GM12878 (cell line): ENCODE measurements around the gene FAM228B. TPM values are rescaled to one million over a fixed set of nuclear protein-coding genes. Genes with fewer than 3 reads are reported as not detected.

Experiments
- ATAC-seq: fragments of 200-7000 bp; cut with Tn5 transposase; 3 replicates; pipeline ENCODE4 v1.9.1; 2020; ENCODE audit warnings: mild to moderate bottlenecking, moderate library complexity
- BruUV-seq: library from RNA; stranded (reverse); fragments of 400-500 nt; replicated peaks from 2 replicates; lab custom pipeline; 2021; lab: Mats Ljungman, UMichigan
- CTCF ChIA-PET: fragments of 300-600 bp; sonication (Branson Sonifier 250); formaldehyde crosslinking; extraction: SDS; loops from one replicate; lab custom pipeline; 2021; ENCODE audit warnings: inconsistent platforms; lab: Yijun Ruan, JAX
- POLR2A ChIA-PET: fragments of 350-600 bp; formaldehyde crosslinking; extraction: SDS; loops from one replicate; lab custom pipeline; 2021; ENCODE audit warnings: inconsistent platforms; lab: Charles Lee
- RAD21 ChIA-PET: fragments of 300-600 bp; sonication (Branson Sonifier 250); formaldehyde crosslinking; loops from one replicate; lab custom pipeline; 2023; ENCODE audit warnings: antibody characterized with exemption; ENCODE audit not compliant: unreplicated experiment; lab: Charles Lee
- SMC1A ChIA-PET: fragments of 300-600 bp; sonication (Branson Sonifier 250); formaldehyde crosslinking; loops from one replicate; lab custom pipeline; 2023; ENCODE audit not compliant: unreplicated experiment, uncharacterized antibody; lab: Charles Lee
- DNase-seq: peaks from one replicate; pipeline ENCODE4 v3.0.0-alpha.2; 2011; ENCODE audit warnings: low read depth, low spot score
- FAIRE-seq: peaks from 3 replicates; lab custom pipeline; 2011; peaks lifted over from hg19 to GRCh38; lab: Jason Lieb, UNC
- H2AFZ ChIP-seq: 2 replicates; pipeline ENCODE4 v1.6.0; 2011; ENCODE audit warnings: low read depth, low read length, control low read depth; ENCODE audit not compliant: control insufficient read depth
- H3K27ac ChIP-seq: 2 replicates; pipeline ENCODE4 v1.5.1; 2011; ENCODE audit warnings: control low read depth; ENCODE audit not compliant: control insufficient read depth, insufficient read depth
- H3K27me3 ChIP-seq, 2 experiments: replicated peaks in 1 of 2; 2 replicates each; pipeline versions ENCODE4 v1.6.0 to v1.6.1; 2011; ENCODE audit warnings: low read length in 1 of 2; ENCODE audit not compliant: control insufficient read depth in 2 of 2, insufficient read depth in 2 of 2
- H3K36me3 ChIP-seq, 2 experiments: 2 replicates each; pipeline ENCODE4 v1.5.1; 2011; ENCODE audit warnings: low read length in 1 of 2; ENCODE audit not compliant: control insufficient read depth in 2 of 2, insufficient read depth in 2 of 2
- H3K4me1 ChIP-seq: 2 replicates; pipeline ENCODE4 v1.6.1; 2011; ENCODE audit warnings: mild to moderate bottlenecking, low read length, moderate library complexity, mixed read lengths; ENCODE audit not compliant: control insufficient read depth, insufficient read depth
- H3K4me2 ChIP-seq: 2 replicates; pipeline ENCODE4 v1.6.0; 2011; ENCODE audit warnings: control low read depth; ENCODE audit not compliant: control insufficient read depth, insufficient read depth
- H3K4me3 ChIP-seq: fragments of 200-600 bp; sonication (generic); 2 replicates; pipeline ENCODE4 v1.5.1; 2016
- H3K79me2 ChIP-seq: 2 replicates; pipeline ENCODE4 v1.6.0; 2011; ENCODE audit warnings: low read length; ENCODE audit not compliant: control insufficient read depth, insufficient read depth
- H3K9ac ChIP-seq: 2 replicates; pipeline ENCODE4 v1.8.0; 2011; ENCODE audit warnings: low read length, control low read depth, mixed read lengths; ENCODE audit not compliant: control insufficient read depth, insufficient read depth
- H3K9me3 ChIP-seq: replicated peaks from 3 replicates; pipeline ENCODE4 v1.5.1; 2011; ENCODE audit warnings: mild to moderate bottlenecking, low read length; ENCODE audit not compliant: control insufficient read depth, insufficient read depth
- H4K20me1 ChIP-seq: 2 replicates; pipeline ENCODE4 v1.6.0; 2011; ENCODE audit not compliant: control insufficient read depth, insufficient read depth
- ASH2L ChIP-seq: fragments of 300-600, 200-600 bp; sonication (generic); IDR thresholded peaks from 2 replicates; pipeline ENCODE4 v1.6.1; 2017; ENCODE audit warnings: low read depth, mild to moderate bottlenecking, borderline replicate concordance
- CBX5 ChIP-seq: sonication (generic); IDR thresholded peaks from 2 replicates; pipeline ENCODE4 v1.6.1; 2016; ENCODE audit warnings: low read depth, moderate library complexity, mild to moderate bottlenecking, inconsistent platforms
- CREM ChIP-seq: IDR thresholded peaks from 2 replicates; pipeline ENCODE4 v1.6.1; 2014; ENCODE audit warnings: antibody characterized with exemption, low read depth
- CUX1 ChIP-seq: IDR thresholded peaks from 2 replicates; pipeline ENCODE4 v1.6.1; 2012; ENCODE audit warnings: improper control_type of control experiment, low read depth, low read length; ENCODE audit not compliant: insufficient replicate concordance
- FOS ChIP-seq: IDR thresholded peaks from 3 replicates; pipeline ENCODE4 v1.6.1; 2011; ENCODE audit warnings: borderline replicate concordance; ENCODE audit not compliant: insufficient read length; ENCODE audit errors: extremely low read depth
- HCFC1 ChIP-seq: fragments of 150-350 bp; IDR thresholded peaks from 2 replicates; pipeline ENCODE4 v1.6.1; 2014; ENCODE audit warnings: low read length
- HDGF ChIP-seq: fragments of 450-650 bp; IDR thresholded peaks from 2 replicates; pipeline ENCODE4 v1.6.1; 2016; ENCODE audit warnings: antibody characterized with exemption
- IRF3 ChIP-seq: fragments of 450-650 bp; IDR thresholded peaks from 2 replicates; pipeline ENCODE4 v1.6.1; 2014; ENCODE audit warnings: mild to moderate bottlenecking
- KLF5 ChIP-seq: fragments of 450-650 bp; IDR thresholded peaks from 2 replicates; pipeline ENCODE4 v1.6.1; 2014; ENCODE audit warnings: mild to moderate bottlenecking; ENCODE audit not compliant: partially characterized antibody
- MTA3 ChIP-seq: IDR thresholded peaks from 2 replicates; pipeline ENCODE4 v1.6.1; 2012; ENCODE audit warnings: low read length, inconsistent platforms, borderline replicate concordance
- MXI1 ChIP-seq: fragments of 150-350 bp; IDR thresholded peaks from 2 replicates; pipeline ENCODE4 v1.6.1; 2011; ENCODE audit warnings: low read depth, mild to moderate bottlenecking, inconsistent platforms, low read length, improper control_type of control experiment
- NRF1 ChIP-seq: conservative IDR thresholded peaks from 2 replicates; pipeline ENCODE4 v1.6.1; 2011; ENCODE audit warnings: mild to moderate bottlenecking, low read depth, low read length, improper control_type of control experiment
- RCOR1 ChIP-seq: conservative IDR thresholded peaks from 2 replicates; pipeline ENCODE4 v1.6.1; 2012; ENCODE audit warnings: low read depth, low read length, improper control_type of control experiment
- SMAD1 ChIP-seq: fragments of 450-650 bp; IDR thresholded peaks from 2 replicates; pipeline ENCODE4 v1.6.1; 2018; ENCODE audit warnings: mild to moderate bottlenecking, low read depth; ENCODE audit not compliant: partially characterized antibody
- SP1 ChIP-seq: IDR thresholded peaks from one replicate; pipeline ENCODE4 v1.6.1; 2011; ENCODE audit warnings: low read depth, low read length
- STAT1 ChIP-seq: fragments of 450-650 bp; conservative IDR thresholded peaks from 2 replicates; pipeline ENCODE4 v1.6.1; 2014; ENCODE audit warnings: antibody characterized with exemption, mild to moderate bottlenecking
- WGBS: methylation state at CpG from one replicate; pipeline ENCODE4 v1.1.6; 2016; ENCODE audit warnings: low lambda C conversion rate; ENCODE audit not compliant: insufficient replicate concordance, insufficient coverage; ENCODE audit errors: missing lambda C conversion rate; 5-methylcytosine and 5-hydroxymethylcytosine counted together
- in situ Hi-C: fragments of 300-500 bp; cut with MboI; formaldehyde crosslinking; loops from 9 replicates; pipeline ENCODE4 v1.14.3; 2018; ENCODE audit warnings: mixed read lengths
- intact Hi-C: fragments of 100-400 bp; cut with micrococcal nuclease; formaldehyde crosslinking; loops from one replicate; pipeline ENCODE4 v1.14.2; 2022; ENCODE audit not compliant: unreplicated experiment
- polyA plus RNA-seq, 11 experiments: library from polyadenylated mRNA; depleted of rRNA in 4 of 11; unstranded in 6 of 11; stranded (reverse) in 5 of 11; fragments of >200 nt; fragmentation: Nextera tagmentation in 4 of 11; fragmentation: Illumina TruSeq in 1 of 11; extraction: Ambion mirVana in 4 of 11; extraction: Trizol in 1 of 11; gene quantifications; 1 replicate in 1 of 11; 2 replicates in 10 of 11; pipeline versions ENCODE4 v1.2.1 to v1.2.3, GENCODE V29; 2011 to 2016; ENCODE audit warnings: inconsistent platforms in 2 of 11, missing spikeins in 2 of 11, low read depth in 1 of 11
- total RNA-seq, 4 experiments: library from RNA; depleted of rRNA in 3 of 4; stranded (reverse); fragments of >200 nt in 3 of 4; fragmentation: Illumina TruSeq in 1 of 4; extraction: Trizol in 1 of 4; gene quantifications; 2 replicates each; pipeline versions ENCODE4 v1.2.1 to v1.2.3, GENCODE V29; 2013 to 2021

Gene FAM228B
- total and polyA plus RNA-seq, 10 of the 15 experiments (the other 5 are each of a cell fraction or from before 2014, with no cell fraction given) = 3.9 to 11.0 (median 7.5) TPM

DNA sequence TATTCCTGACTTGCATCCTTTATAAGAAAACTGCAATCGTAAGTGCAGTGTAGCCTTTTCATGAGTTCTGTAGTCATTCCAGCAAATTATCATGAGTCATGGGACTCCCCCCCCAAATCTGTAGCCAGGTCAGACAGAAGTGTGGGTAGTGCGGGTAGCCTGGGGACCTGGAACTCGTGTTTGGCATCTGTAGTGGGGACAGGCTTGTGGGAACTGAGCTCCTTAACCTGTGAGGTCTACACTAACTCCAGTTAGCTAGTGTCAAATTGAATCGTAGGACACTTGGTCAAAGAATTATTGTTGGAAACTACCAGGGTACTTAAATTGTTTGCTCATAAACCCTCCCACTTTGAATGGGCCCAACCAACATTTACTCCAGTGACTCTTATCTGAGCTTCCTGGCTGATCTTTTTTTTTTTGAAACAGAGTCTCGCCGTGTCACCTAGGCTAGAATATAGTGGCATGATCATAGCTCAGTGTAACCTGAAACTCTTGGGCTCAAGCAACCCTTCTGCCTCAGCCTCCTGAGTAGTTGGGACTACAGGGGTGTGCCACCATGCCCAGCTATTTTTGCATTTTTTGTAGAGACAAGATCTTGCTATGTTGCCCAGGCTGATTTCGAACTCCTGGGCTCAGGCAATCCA lies 12.5 kb upstream of the FAM228B start:
- Histone ChIP-seq H3K4me3 (no peak overlapping the region), H3K79me2 (no peaks in the 10 kb centered on the region), H3K9me3 (no peaks in the 10 kb centered on the region; the same call in 1 of the 3 replicates), H3K27me3 (no peaks in the 10 kb centered on the region), H4K20me1 (no peaks in the 10 kb centered on the region), H3K9ac (no peak overlapping the region), H3K27ac (no peak overlapping the region), H3K36me3 (no peaks in the 10 kb centered on the region), H2AFZ (no peak overlapping the region), H3K4me1 (no peaks in the 10 kb centered on the region), H3K4me2 (no peak overlapping the region)
- ChIA-PET CTCF (interaction anchor here (0.6 to 1.3 kb wide), 4 partner anchors 11 to 90 kb away, joined by 3 to 4 read pairs (median 3); no protein-coding TSS in a partner anchor), POLR2A (interaction anchor here (1.9 kb wide), 1 partner anchor 12 kb away, joined by 5 read pairs; the partner anchor contains the start of gene PFN4), SMC1A (interaction anchor here (0.7 to 1.5 kb wide), 2 partner anchors 12 to 63 kb away, joined by 4 to 6 read pairs; partner anchors contain the start of gene PFN4), RAD21 (interaction anchor here (1.1 kb wide), 1 partner anchor 12 kb away, joined by 3 read pairs; no protein-coding TSS in a partner anchor)
- 41% methylated on average over 7 of the region's 7 CpGs for WGBS
- DNase-seq (no peak), FAIRE-seq (no peak), ATAC-seq (no peak)
- in situ Hi-C loops = no loop called here
- BruUV-seq = no TSS peak
- intact Hi-C loops = no loop called here
- TF ChIP-seq HDGF = no peak
- TF ChIP-seq MXI1 = no peak
- TF ChIP-seq SMAD1 = no peak
- no peak for TF ChIP-seq KLF5
- TF ChIP-seq CBX5 = no peak
- TF ChIP-seq SP1 = no peak
- no peak for TF ChIP-seq IRF3
- TF ChIP-seq RCOR1 = no peak
- TF ChIP-seq FOS = no peak
- TF ChIP-seq NRF1 = no peak
- no peak for TF ChIP-seq MTA3
- TF ChIP-seq HCFC1 = no peak
- no peak for TF ChIP-seq CREM
- TF ChIP-seq CUX1 = no peak
- no peak for TF ChIP-seq ASH2L
- TF ChIP-seq STAT1 = no peak
